Activated CD4-positive, alpha-beta memory T cell treated with anti-CD3 and anti-CD28 coated beads for 36 hours (primary cell): Measurements from ENCODE around the gene USHBP1. TPM values are rescaled to one million over a fixed set of nuclear protein-coding genes. Genes with fewer than 3 reads are reported as not detected.
"Not testable (repeated sequence)": the region's sequence is repeated elsewhere in the genome, so short reads cannot be mapped to it uniquely, and the experiment has no call there.

Source experiments
- CTCF ChIA-PET: fragments of 350-600 bp; sonication (Branson Sonifier 250); formaldehyde crosslinking; loops from one replicate; lab custom pipeline; 2021; ENCODE audit warnings: antibody characterized with exemption, inconsistent platforms; lab: Charles Lee
- POLR2A ChIA-PET: fragments of 350-600 bp; sonication (Branson Sonifier 250); formaldehyde crosslinking; loops from one replicate; lab custom pipeline; 2021; ENCODE audit warnings: antibody characterized with exemption; lab: Charles Lee
- DNase-seq: peaks from one replicate; pipeline ENCODE4 v3.0.0-alpha.2; 2020
- H3K27ac Mint-ChIP-seq: one replicate; pipeline ENCODE4 v1.8.0; 2021; ENCODE audit warnings: mixed read lengths
- H3K27me3 Mint-ChIP-seq: one replicate; pipeline ENCODE4 v1.8.0; 2021; ENCODE audit warnings: mixed read lengths
- H3K36me3 Mint-ChIP-seq: one replicate; pipeline ENCODE4 v1.8.0; 2021; ENCODE audit warnings: mixed read lengths
- H3K4me1 Mint-ChIP-seq: one replicate; pipeline ENCODE4 v1.8.0; 2021; ENCODE audit warnings: low read depth, mixed read lengths
- H3K4me3 Mint-ChIP-seq: one replicate; pipeline ENCODE4 v1.8.0; 2021; ENCODE audit warnings: mild to moderate bottlenecking, mixed read lengths
- H3K9me3 Mint-ChIP-seq: one replicate; pipeline ENCODE4 v1.8.0; 2021; ENCODE audit warnings: mixed read lengths
- intact Hi-C: fragments of 100-400 bp; cut with micrococcal nuclease; formaldehyde crosslinking; loops from one replicate; pipeline ENCODE4 v1.15.1; 2023
- total RNA-seq, 2 experiments: library from RNA; stranded (reverse); gene quantifications; one replicate each; pipeline ENCODE4 v1.2.3, GENCODE V29; 2021

Gene USHBP1
- total RNA-seq, 2 experiments from 2014 or later: 0.24 TPM; not detected in 1

DNA sequence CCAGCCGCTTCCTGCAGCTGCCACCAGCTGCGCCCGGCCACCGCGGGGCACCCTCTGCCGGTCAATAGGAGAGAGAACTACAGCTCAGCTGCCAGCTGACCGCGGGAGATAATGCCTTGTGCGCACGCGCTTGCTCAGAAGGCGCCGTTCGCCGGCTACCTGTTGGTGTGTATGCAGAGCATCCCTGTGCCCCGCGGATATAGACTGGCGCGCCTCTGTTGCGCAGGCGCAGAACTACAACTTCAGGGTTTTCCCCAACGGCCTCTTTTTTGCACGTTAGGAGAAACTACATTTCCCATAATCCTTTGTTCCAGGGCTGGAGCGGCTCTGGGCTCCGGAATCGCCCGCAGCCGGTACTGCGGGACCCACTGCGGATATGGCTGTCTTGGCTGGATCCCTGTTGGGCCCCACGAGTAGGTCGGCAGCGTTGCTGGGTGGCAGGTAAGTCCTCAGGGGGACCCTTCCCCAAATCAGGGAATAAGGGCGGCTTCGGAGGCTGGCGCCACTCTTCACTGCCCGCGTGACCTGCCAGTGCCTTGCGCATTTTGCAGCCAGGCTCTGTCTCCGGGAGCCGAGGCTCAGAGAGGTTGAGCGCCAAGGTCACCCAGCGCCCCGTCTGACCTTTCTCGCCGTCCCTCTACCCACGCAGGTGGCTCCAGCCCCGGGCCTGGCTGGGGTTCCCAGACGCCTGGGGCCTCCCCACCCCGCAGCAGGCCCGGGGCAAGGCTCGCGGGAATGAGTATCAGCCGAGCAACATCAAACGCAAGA lies 41.2 kb upstream of the USHBP1 start, which contains the start of gene MRPL34:
MRPL34 (plus strand) TSS at position 356 of the 768 bp plus-strand sequence; CDS start at position 377, 21 bp downstream.
- ChIA-PET POLR2A (interaction anchor here (0.6 to 1.1 kb wide), 3 partner anchors 14 to 499 kb away, joined by 3 to 9 read pairs (median 4); no protein-coding TSS in a partner anchor), CTCF (interaction anchor here (0.5 to 2.3 kb wide), 15 partner anchors 10 to 1013 kb away, joined by 3 to 20 read pairs (median 6); partner anchors contain the start of gene ANKLE1)
- peaks cover 54% of the 10 kb centered on the region for H3K4me1 Mint-ChIP-seq
- peak within 1 kb of the TSS; percentile 89 for H3K4me3 Mint-ChIP-seq
- H3K9me3 Mint-ChIP-seq: no peaks in the 10 kb centered on the region
- H3K27me3 Mint-ChIP-seq: no peaks in the 10 kb centered on the region
- intact Hi-C loops: loop anchor here (1.0 to 5.0 kb wide), 5 partner anchors 32 to 207 kb away; partner anchors contain the start of genes BABAM1, BST2, GTPBP3 and OCEL1
- H3K27ac Mint-ChIP-seq: peak within 1 kb of the TSS; percentile 89
- peak; percentile 99 for DNase-seq
- peaks cover 1% of the 10 kb centered on the region for H3K36me3 Mint-ChIP-seq

- POLR2A ChIA-PET: interaction anchor here (0.6 to 1.1 kb wide), 3 partner anchors 13 to 498 kb away, joined by 3 to 9 read pairs (median 4); no protein-coding TSS in a partner anchor
- H3K27me3 Mint-ChIP-seq: no peaks in the 10 kb centered on the region
- H3K4me1 Mint-ChIP-seq: peaks cover 49% of the 10 kb centered on the region
- CTCF ChIA-PET: interaction anchor here (0.5 to 2.3 kb wide), 13 partner anchors 9 to 1013 kb away, joined by 3 to 20 read pairs (median 6); partner anchors contain the start of gene ANKLE1
- no peak for DNase-seq
- intact Hi-C loops: loop anchor here (1.0 to 5.0 kb wide), 5 partner anchors 32 to 207 kb away; partner anchors contain the start of genes BABAM1, BST2, GTPBP3 and OCEL1
- peak overlapping the region; percentile 89 for H3K27ac Mint-ChIP-seq
- H3K4me3 Mint-ChIP-seq: peak overlapping the region; percentile 89
- no peaks in the 10 kb centered on the region for H3K36me3 Mint-ChIP-seq
- H3K9me3 Mint-ChIP-seq: no peaks in the 10 kb centered on the region
Observed at GRCh38 chr19:17305216-17305516, 40.6 kb upstream of the USHBP1 start.

DNA sequence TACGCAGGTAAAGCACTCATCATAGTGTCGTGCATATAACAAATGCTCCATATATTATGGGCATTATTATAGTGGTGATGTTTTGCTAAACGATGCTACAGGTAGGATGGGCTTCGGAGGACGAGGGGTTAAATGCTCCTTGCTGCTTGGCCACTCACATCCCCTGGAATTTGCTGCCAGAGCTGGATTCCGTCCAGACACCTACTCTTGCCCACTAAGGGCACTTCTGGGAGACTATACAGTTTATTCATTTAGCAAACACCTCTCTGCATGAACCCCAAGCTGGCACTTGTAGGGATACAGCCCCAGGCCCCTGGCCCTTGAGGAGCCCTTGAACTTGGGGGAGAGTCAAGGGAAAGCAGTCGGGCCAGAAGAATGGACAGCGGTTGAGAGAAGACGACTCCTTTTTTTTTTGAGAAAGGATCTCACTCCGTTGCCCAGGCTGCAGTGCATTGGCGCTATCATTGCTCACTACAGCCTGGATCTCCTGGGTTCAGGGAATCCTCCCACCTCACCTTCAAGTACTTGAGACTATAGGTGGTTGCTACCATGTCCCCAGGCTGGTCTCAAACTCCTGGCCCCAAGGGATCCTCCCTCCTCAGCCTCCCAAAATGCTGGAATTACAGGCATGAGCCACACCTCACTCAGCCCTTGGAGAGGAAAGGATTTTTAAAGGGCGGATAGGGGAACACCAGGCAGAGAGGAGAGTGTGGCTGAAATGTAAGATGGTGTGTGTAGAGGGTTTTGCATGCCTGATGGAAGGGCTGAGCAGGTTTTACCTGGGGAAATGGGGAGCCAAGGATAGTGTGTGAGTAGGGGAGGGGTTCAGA lies 40.1 kb upstream of the USHBP1 start:
- intact Hi-C loops: loop anchor here (1.0 to 5.0 kb wide), 5 partner anchors 33 to 208 kb away; partner anchors contain the start of genes BABAM1, BST2, GTPBP3 and OCEL1
- H3K9me3 Mint-ChIP-seq: no peaks in the 10 kb centered on the region
- DNase-seq: no peak
- ChIA-PET CTCF (interaction anchor here (0.5 to 2.4 kb wide), 13 partner anchors 9 to 1014 kb away, joined by 3 to 20 read pairs (median 6); partner anchors contain the start of gene BABAM1), POLR2A (interaction anchor here (0.6 to 1.1 kb wide), 4 partner anchors 13 to 1235 kb away, joined by 3 to 9 read pairs (median 4); no protein-coding TSS in a partner anchor)
- H3K27me3 Mint-ChIP-seq: no peaks in the 10 kb centered on the region
- peaks cover 47% of the 10 kb centered on the region for H3K4me1 Mint-ChIP-seq
- H3K27ac Mint-ChIP-seq: peak overlapping the region; percentile 89
- peak overlapping the region; percentile 89 for H3K4me3 Mint-ChIP-seq
- no peaks in the 10 kb centered on the region for H3K36me3 Mint-ChIP-seq

DNA sequence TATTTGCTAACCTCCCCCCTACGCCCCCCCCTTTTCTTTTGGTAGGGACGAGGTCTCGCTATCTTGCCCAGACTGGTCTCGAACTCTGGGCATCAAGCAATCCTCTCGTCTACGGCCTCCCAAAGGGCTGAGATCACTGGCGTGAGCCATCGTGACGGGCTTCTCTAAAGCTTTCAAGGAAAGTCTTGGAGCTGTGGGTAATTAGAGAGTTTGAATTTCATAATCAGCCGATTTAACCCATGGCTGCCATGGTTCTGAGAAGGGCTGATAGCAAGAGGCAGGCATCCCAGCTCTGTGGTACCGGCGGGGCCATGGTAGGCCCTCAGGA lies 39.4 kb upstream of the USHBP1 start:
- Mint-ChIP-seq H3K27ac (no peak overlapping the region), H3K9me3 (no peaks in the 10 kb centered on the region), H3K36me3 (no peaks in the 10 kb centered on the region), H3K27me3 (no peaks in the 10 kb centered on the region), H3K4me1 (peaks cover 44% of the 10 kb centered on the region), H3K4me3 (no peak overlapping the region)
- DNase-seq: no peak
- ChIA-PET CTCF (interaction anchor here (0.7 to 2.4 kb wide), 6 partner anchors 8 to 82 kb away, joined by 3 to 18 read pairs (median 5); partner anchors contain the start of gene BABAM1), POLR2A (interaction anchor here (0.7 kb wide), 1 partner anchor 1234 kb away, joined by 4 read pairs; no protein-coding TSS in a partner anchor)
- intact Hi-C loops: no loop called here

GRCh38 chr19:17303167-17303939 lies 38.8 kb upstream of the USHBP1 start, which contains the start of gene ABHD8:
TSS of gene ABHD8 (minus strand) at chr19:17303425. CDS start at chr19:17301616, 1,809 bp downstream.
- peak; percentile 96 for DNase-seq
- Mint-ChIP-seq H3K27ac (no peak within 1 kb of the TSS), H3K9me3 (peaks cover under 1% of the 10 kb centered on the region), H3K4me1 (peaks cover 43% of the 10 kb centered on the region), H3K36me3 (no peaks in the 10 kb centered on the region), H3K4me3 (peak within 1 kb of the TSS; percentile 64), H3K27me3 (no peaks in the 10 kb centered on the region)
- intact Hi-C loops: no loop called here
- ChIA-PET POLR2A (interaction anchor here (0.7 kb wide), 1 partner anchor 1233 kb away, joined by 4 read pairs; no protein-coding TSS in a partner anchor), CTCF (interaction anchor here (0.7 to 2.4 kb wide), 6 partner anchors 7 to 82 kb away, joined by 3 to 18 read pairs (median 5); partner anchors contain the start of gene BABAM1)

GRCh38 chr19:17302391-17303166 lies 38.0 kb upstream of the USHBP1 start:
- Mint-ChIP-seq H3K27ac (no peak overlapping the region), H3K4me3 (peak overlapping the region; percentile 64), H3K4me1 (peaks cover 38% of the 10 kb centered on the region), H3K36me3 (peaks cover 3% of the 10 kb centered on the region), H3K27me3 (no peaks in the 10 kb centered on the region), H3K9me3 (peaks cover 4% of the 10 kb centered on the region)
- intact Hi-C loops: no loop called here
- ChIA-PET CTCF (interaction anchor here (1.5 to 2.4 kb wide), 2 partner anchors 10 to 19 kb away, joined by 4 to 12 read pairs; no protein-coding TSS in a partner anchor), POLR2A (no interaction called here)
- DNase-seq: no peak

DNA sequence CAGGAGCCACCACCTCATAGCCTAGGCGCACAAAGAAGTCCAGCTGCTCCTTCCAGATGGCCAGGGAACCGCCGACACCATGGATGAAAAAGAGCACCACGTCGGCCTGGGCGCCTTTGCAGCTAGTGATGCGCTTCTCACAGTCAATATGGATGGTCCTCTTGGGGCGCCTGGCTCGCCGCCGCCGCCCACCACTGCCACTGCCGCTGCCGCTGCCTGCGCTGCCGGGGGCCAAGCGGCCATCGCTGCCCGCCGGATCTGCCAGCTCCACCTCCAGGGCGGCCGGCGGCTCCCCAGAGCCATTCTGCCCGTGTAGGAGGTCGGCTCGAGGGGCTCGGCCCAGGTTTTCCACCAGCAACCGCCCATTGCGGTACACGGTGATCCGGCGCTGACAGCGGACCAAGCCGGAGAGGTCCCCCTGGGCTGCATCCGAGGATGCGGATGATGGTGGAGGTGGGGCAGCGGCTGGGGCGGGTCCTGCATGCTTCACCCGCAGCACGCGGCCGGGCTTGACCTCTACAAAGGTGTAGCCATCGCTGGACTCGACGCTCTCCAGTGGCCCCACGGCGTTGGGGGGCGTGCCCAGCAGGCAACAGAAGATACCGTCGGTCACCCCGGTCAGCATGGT lies 36.6 kb upstream of the USHBP1 start:
- ChIA-PET CTCF (interaction anchor here (0.9 kb wide), 1 partner anchor 35 kb away, joined by 3 read pairs; no protein-coding TSS in a partner anchor), POLR2A (no interaction called here)
- Mint-ChIP-seq H3K4me1 (peaks cover 27% of the 10 kb centered on the region), H3K27ac (no peak overlapping the region), H3K4me3 (no peak overlapping the region), H3K9me3 (peaks cover 4% of the 10 kb centered on the region), H3K36me3 (peaks cover 3% of the 10 kb centered on the region), H3K27me3 (no peaks in the 10 kb centered on the region)
- DNase-seq: no peak
- intact Hi-C loops: no loop called here

GRCh38 chr19:17296976-17297375 lies 32.4 kb upstream of the USHBP1 start:
- Mint-ChIP-seq H3K27me3 (no peaks in the 10 kb centered on the region), H3K9me3 (peaks cover 4% of the 10 kb centered on the region), H3K4me3 (no peak overlapping the region), H3K36me3 (peaks cover 3% of the 10 kb centered on the region), H3K4me1 (peaks cover 6% of the 10 kb centered on the region), H3K27ac (no peak overlapping the region)
- POLR2A ChIA-PET: no interaction called here
- CTCF ChIA-PET: interaction anchor here (0.9 to 3.7 kb wide), 3 partner anchors 8 to 89 kb away, joined by 4 to 18 read pairs (median 12); partner anchors contain the start of gene MRPL34
- intact Hi-C loops: no loop called here
- no peak for DNase-seq

- ChIA-PET CTCF (interaction anchor here (3.7 kb wide), 1 partner anchor 9 kb away, joined by 18 read pairs; the partner anchor contains the start of gene MRPL34), POLR2A (no interaction called here)
- DNase-seq: peak; percentile 35
Observed at GRCh38 chr19:17296273-17296672, 31.7 kb upstream of the USHBP1 start.

DNA sequence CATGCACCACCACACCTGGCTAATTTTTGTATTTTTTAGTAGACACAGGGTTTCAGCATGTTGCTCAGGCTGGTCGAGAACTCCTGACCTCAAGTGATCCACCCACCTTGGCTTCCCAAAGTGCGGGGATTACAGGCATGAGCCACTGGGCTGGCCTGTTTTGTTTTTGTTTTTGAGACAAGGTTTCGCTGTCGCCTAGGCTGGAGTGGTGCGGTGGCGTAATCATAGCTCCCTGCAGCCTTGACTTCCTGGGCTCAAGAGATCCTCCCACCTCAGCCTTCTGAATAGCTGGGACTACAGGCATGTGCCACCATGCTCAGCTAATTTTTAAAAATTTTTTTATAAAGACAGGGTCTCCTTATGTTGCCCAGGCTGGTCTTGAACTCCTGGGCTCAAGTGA lies 31.0 kb upstream of the USHBP1 start:
- H3K4me3 Mint-ChIP-seq, intact Hi-C loops, H3K4me1 Mint-ChIP-seq, H3K36me3 Mint-ChIP-seq, H3K27ac Mint-ChIP-seq, H3K9me3 Mint-ChIP-seq, DNase-seq, POLR2A ChIA-PET, H3K27me3 Mint-ChIP-seq: not testable (repeated sequence)
- CTCF ChIA-PET: interaction anchor here (3.7 kb wide), 1 partner anchor 9 kb away, joined by 18 read pairs; the partner anchor contains the start of gene MRPL34

More at GRCh38 chr19:17296273-17296672, 31.7 kb upstream of the USHBP1 start:
- Mint-ChIP-seq H3K4me1 (peaks cover 9% of the 10 kb centered on the region), H3K4me3 (no peak overlapping the region), H3K36me3 (peaks cover 3% of the 10 kb centered on the region), H3K27me3 (no peaks in the 10 kb centered on the region), H3K9me3 (peaks cover 4% of the 10 kb centered on the region), H3K27ac (peak overlapping the region; percentile 8)
- intact Hi-C loops: no loop called here
